ENCODE measurements around the gene GNPDA1. TPM values are rescaled to one million over a fixed set of nuclear protein-coding genes. Genes with fewer than 3 reads are reported as not detected.

Gene GNPDA1
- total and polyA plus RNA-seq, 10 of the 15 experiments (the other 5 are each of a cell fraction or from before 2014, with no cell fraction given), result 1.0 to 11.9 (median 3.9) TPM

- RAD21 ChIA-PET (ENCODE audit: unreplicated experiment), result interaction anchor here (1.2 to 1.3 kb wide), 2 partner anchors 9 to 34 kb away, joined by 3 to 4 read pairs; partner anchors contain the start of gene GNPDA1
- FAIRE-seq, result no peak
- no peak for TF ChIP-seq USF1 (IDR thresholded peaks at IDR 0.05; ENCODE audit: borderline replicate concordance, extremely low read length, insufficient read depth, low read depth, low read length)
- no peak for TF ChIP-seq REST (IDR thresholded peaks at IDR 0.05; ENCODE audit: low read depth, low read length)
- no peak for TF ChIP-seq EED (IDR thresholded peaks at IDR 0.05; ENCODE audit: low read depth)
- no peak for TF ChIP-seq HDAC6 (IDR thresholded peaks at IDR 0.05; ENCODE audit: unreplicated experiment)
- TF ChIP-seq ZNF687 (IDR thresholded peaks at IDR 0.05), result no peak
- TF ChIP-seq CHD4 (IDR thresholded peaks at IDR 0.05), result no peak
- TF ChIP-seq ZBED1 (IDR thresholded peaks at IDR 0.05; ENCODE audit: borderline replicate concordance), result no peak
- TF ChIP-seq E4F1 (IDR thresholded peaks at IDR 0.05; ENCODE audit: borderline replicate concordance, partially characterized antibody), result no peak
- no peak for TF ChIP-seq HCFC1 (IDR thresholded peaks at IDR 0.05; ENCODE audit: low read length)
- no peak for TF ChIP-seq SMAD1 (IDR thresholded peaks at IDR 0.05; ENCODE audit: low read depth, partially characterized antibody)
- TF ChIP-seq RCOR1 (conservative IDR thresholded peaks at IDR 0.05; ENCODE audit: low read depth, low read length), result no peak
- TF ChIP-seq NR2C2 (IDR thresholded peaks at IDR 0.05; ENCODE audit: borderline replicate concordance, control insufficient read depth, insufficient read length, low read depth), result no peak
These were observed 9.5 kb downstream of the GNPDA1 start for GRCh38 chr5:142003266-142003800.

More at GRCh38 chr5:142003266-142003800, 9.5 kb downstream of the GNPDA1 start:
- Histone ChIP-seq H3K36me3 (ENCODE audit: control insufficient read depth in 2 of 2, insufficient read depth in 2 of 2, low read length in 1 of 2) (0 out of 4 replicates have a peak, but pooled peaks cover 0 to 3% of the 10 kb centered on the region in 2 experiments), H3K9ac (ENCODE audit: control insufficient read depth, insufficient read depth, low read length) (no peak overlapping the region), H3K27me3 (replicated peaks in 1 of 2; ENCODE audit: control insufficient read depth in 2 of 2, insufficient read depth in 2 of 2, low read length in 1 of 2) (no peaks in the 10 kb centered on the region), H4K20me1 (ENCODE audit: control insufficient read depth, insufficient read depth) (no peaks in the 10 kb centered on the region), H3K4me3 (no peak overlapping the region), H3K9me3 (replicated peaks; ENCODE audit: control insufficient read depth, insufficient read depth, low read length) (no peaks in the 10 kb centered on the region), H3K79me2 (ENCODE audit: control insufficient read depth, insufficient read depth, low read length) (no peaks in the 10 kb centered on the region), H3K4me1 (ENCODE audit: control insufficient read depth, insufficient read depth, low read length) (peaks cover 10% of the 10 kb centered on the region), H3K4me2 (ENCODE audit: control insufficient read depth, insufficient read depth) (no peak overlapping the region), H2AFZ (ENCODE audit: control insufficient read depth, low read depth, low read length) (no peak overlapping the region), H3K27ac (ENCODE audit: control insufficient read depth, insufficient read depth) (no peak overlapping the region)
- intact Hi-C loops (cut with micrococcal nuclease; ENCODE audit: unreplicated experiment) (no loop called here), in situ Hi-C loops (cut with MboI) (no loop called here)
- BruUV-seq (replicated peaks), result no TSS peak
- WGBS (ENCODE audit: insufficient coverage, insufficient replicate concordance, low lambda C conversion rate, missing lambda C conversion rate), result 64% methylated on average over 2 of the region's 2 CpGs
- ChIA-PET SMC1A (ENCODE audit: uncharacterized antibody, unreplicated experiment) (interaction anchor here (0.9 kb wide), 1 partner anchor 27 kb away, joined by 3 read pairs; no protein-coding TSS in a partner anchor), CTCF (interaction anchor here (0.7 kb wide), 1 partner anchor 16 kb away, joined by 5 read pairs; no protein-coding TSS in a partner anchor), POLR2A (no interaction called here)
- no peak for ATAC-seq
- no peak for DNase-seq (ENCODE audit: low read depth, low spot score)

Measured in GM12878 (cell line).